WTC11 (cell line): Measurements from ENCODE around the gene F13A1. TPM values are rescaled to one million over a fixed set of nuclear protein-coding genes. Genes with fewer than 3 reads are reported as not detected.

Source experiments
- ATAC-seq: fragments of 200-7000 bp; cut with Tn5 transposase; 2 replicates; pipeline ENCODE4 v1.10.0; 2021; ENCODE audit warnings: mild to moderate bottlenecking, moderate library complexity
- CTCF ChIA-PET: fragments of 300-600 bp; sonication (Branson Sonifier 250); formaldehyde crosslinking; loops from one replicate; lab custom pipeline; 2021; ENCODE audit warnings: antibody characterized with exemption; lab: Charles Lee
- POLR2A ChIA-PET: fragments of 350-600 bp; sonication (Branson Sonifier 250); formaldehyde crosslinking; loops from one replicate; lab custom pipeline; 2021; ENCODE audit warnings: antibody characterized with exemption; lab: Charles Lee
- DNase-seq: peaks from one replicate; pipeline ENCODE4 v3.0.0; 2021; ENCODE audit warnings: low spot score
- H3K27ac Mint-ChIP-seq: 2 replicates; pipeline ENCODE4 v1.8.0; 2021; ENCODE audit warnings: mixed read lengths
- H3K27me3 Mint-ChIP-seq: 2 replicates; pipeline ENCODE4 v1.8.0; 2021; ENCODE audit warnings: low read depth, mild to moderate bottlenecking, moderate library complexity, mixed read lengths
- H3K36me3 Mint-ChIP-seq: 2 replicates; pipeline ENCODE4 v1.8.0; 2021; ENCODE audit warnings: mixed read lengths
- H3K4me1 Mint-ChIP-seq: 2 replicates; pipeline ENCODE4 v1.8.0; 2022; ENCODE audit warnings: mixed read lengths
- H3K4me3 Mint-ChIP-seq: 2 replicates; pipeline ENCODE4 v1.8.0; 2021; ENCODE audit warnings: mild to moderate bottlenecking, moderate library complexity, mixed read lengths
- H3K9me3 Mint-ChIP-seq: 2 replicates; pipeline ENCODE4 v1.8.0; 2021; ENCODE audit warnings: mixed read lengths
- ATF3 ChIP-seq: sonication (generic); formaldehyde crosslinking; conservative IDR thresholded peaks from 2 replicates; pipeline ENCODE4 v1.8.1; 2022; ENCODE audit warnings: mild to moderate bottlenecking, missing genetic modification reagents
- CBFB ChIP-seq: sonication (generic); formaldehyde crosslinking; IDR thresholded peaks from 2 replicates; pipeline ENCODE4 v1.8.1; 2022; ENCODE audit warnings: mild to moderate bottlenecking, low read depth, missing genetic modification reagents
- ESRRA ChIP-seq: sonication (generic); formaldehyde crosslinking; IDR thresholded peaks from 2 replicates; pipeline ENCODE4 v1.8.1; 2022; ENCODE audit warnings: mild to moderate bottlenecking, missing genetic modification reagents, borderline replicate concordance
- ETV6 ChIP-seq: sonication (generic); formaldehyde crosslinking; IDR thresholded peaks from 2 replicates; pipeline ENCODE4 v1.8.1; 2022; ENCODE audit warnings: mild to moderate bottlenecking, missing genetic modification reagents
- FOXK1 ChIP-seq: sonication (generic); formaldehyde crosslinking; IDR thresholded peaks from 2 replicates; pipeline ENCODE4 v1.8.0; 2022; ENCODE audit warnings: mild to moderate bottlenecking, moderate library complexity, missing genetic modification reagents
- GABPB1 ChIP-seq: sonication (generic); formaldehyde crosslinking; IDR thresholded peaks from 2 replicates; pipeline ENCODE4 v1.8.1; 2023; ENCODE audit warnings: mild to moderate bottlenecking, missing genetic modification reagents
- GTF2I ChIP-seq: fragments of 250-450 bp; sonication (Bioruptor Pico); conservative IDR thresholded peaks from 2 replicates; pipeline ENCODE4 v1.4.0; 2021; ENCODE audit warnings: mild to moderate bottlenecking
- HMGA2 ChIP-seq: fragments of 250-450 bp; sonication (Bioruptor Pico); IDR thresholded peaks from 2 replicates; pipeline ENCODE4 v1.4.0; 2021; ENCODE audit warnings: mild to moderate bottlenecking, moderate library complexity
- JUN ChIP-seq: sonication (generic); formaldehyde crosslinking; IDR thresholded peaks from 2 replicates; pipeline ENCODE4 v1.8.0; 2023; ENCODE audit warnings: mild to moderate bottlenecking, missing genetic modification reagents
- NFYB ChIP-seq: sonication (generic); formaldehyde crosslinking; conservative IDR thresholded peaks from 2 replicates; pipeline ENCODE4 v1.8.0; 2022; ENCODE audit warnings: low read depth, missing genetic modification reagents
- NR1H2 ChIP-seq: sonication (generic); formaldehyde crosslinking; IDR thresholded peaks from 2 replicates; pipeline ENCODE4 v1.9.0; 2021; ENCODE audit warnings: mild to moderate bottlenecking, moderate library complexity, missing genetic modification reagents
- NR2C2 ChIP-seq: sonication (generic); formaldehyde crosslinking; IDR thresholded peaks from 2 replicates; pipeline ENCODE4 v1.8.0; 2022; ENCODE audit warnings: mild to moderate bottlenecking, missing genetic modification reagents
- STAT6 ChIP-seq: sonication (generic); formaldehyde crosslinking; conservative IDR thresholded peaks from 2 replicates; pipeline ENCODE4 v1.8.1; 2023; ENCODE audit warnings: mild to moderate bottlenecking, low read depth, missing genetic modification reagents, moderate library complexity
- ZBTB43 ChIP-seq: sonication (generic); formaldehyde crosslinking; IDR thresholded peaks from 2 replicates; pipeline ENCODE4 v1.8.1; 2023; ENCODE audit warnings: mild to moderate bottlenecking, missing genetic modification reagents
- ZNF281 ChIP-seq: sonication (generic); formaldehyde crosslinking; IDR thresholded peaks from 2 replicates; pipeline ENCODE4 v1.8.0; 2023; ENCODE audit warnings: mild to moderate bottlenecking, missing genetic modification reagents
- total RNA-seq: library from RNA; stranded (reverse); gene quantifications from 3 replicates; pipeline ENCODE4 v1.2.3, GENCODE V29; 2021
- TF ChIP-seq, protein P1 (sequence below): sonication (generic); formaldehyde crosslinking; IDR thresholded peaks from 2 replicates; pipeline ENCODE4 v1.8.1; 2022; ENCODE audit warnings: missing genetic modification reagents, borderline replicate concordance
- TF ChIP-seq, protein P2 (sequence below): sonication (generic); formaldehyde crosslinking; IDR thresholded peaks from 2 replicates; pipeline ENCODE4 v1.8.1; 2023; ENCODE audit warnings: mild to moderate bottlenecking, missing genetic modification reagents, moderate library complexity
- TF ChIP-seq, protein P3 (sequence below): sonication (generic); formaldehyde crosslinking; IDR thresholded peaks from 2 replicates; pipeline ENCODE4 v1.8.0; 2023; ENCODE audit warnings: missing genetic modification reagents, mild to moderate bottlenecking, borderline replicate concordance

Gene F13A1
- total RNA-seq, 1 experiment from 2014 or later: 1.0 TPM

GRCh38 chr6:6239598-6240581 lies 80.6 kb downstream of the F13A1 start (continued):
- TF ChIP-seq, protein P1, sequence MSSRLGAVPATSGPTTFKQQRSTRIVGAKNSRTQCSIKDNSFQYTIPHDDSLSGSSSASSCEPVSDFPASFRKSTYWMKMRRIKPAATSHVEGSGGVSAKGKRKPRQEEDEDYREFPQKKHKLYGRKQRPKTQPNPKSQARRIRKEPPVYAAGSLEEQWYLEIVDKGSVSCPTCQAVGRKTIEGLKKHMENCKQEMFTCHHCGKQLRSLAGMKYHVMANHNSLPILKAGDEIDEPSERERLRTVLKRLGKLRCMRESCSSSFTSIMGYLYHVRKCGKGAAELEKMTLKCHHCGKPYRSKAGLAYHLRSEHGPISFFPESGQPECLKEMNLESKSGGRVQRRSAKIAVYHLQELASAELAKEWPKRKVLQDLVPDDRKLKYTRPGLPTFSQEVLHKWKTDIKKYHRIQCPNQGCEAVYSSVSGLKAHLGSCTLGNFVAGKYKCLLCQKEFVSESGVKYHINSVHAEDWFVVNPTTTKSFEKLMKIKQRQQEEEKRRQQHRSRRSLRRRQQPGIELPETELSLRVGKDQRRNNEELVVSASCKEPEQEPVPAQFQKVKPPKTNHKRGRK (CRISPR knock-in tag): no peak
- TF ChIP-seq, protein P2, sequence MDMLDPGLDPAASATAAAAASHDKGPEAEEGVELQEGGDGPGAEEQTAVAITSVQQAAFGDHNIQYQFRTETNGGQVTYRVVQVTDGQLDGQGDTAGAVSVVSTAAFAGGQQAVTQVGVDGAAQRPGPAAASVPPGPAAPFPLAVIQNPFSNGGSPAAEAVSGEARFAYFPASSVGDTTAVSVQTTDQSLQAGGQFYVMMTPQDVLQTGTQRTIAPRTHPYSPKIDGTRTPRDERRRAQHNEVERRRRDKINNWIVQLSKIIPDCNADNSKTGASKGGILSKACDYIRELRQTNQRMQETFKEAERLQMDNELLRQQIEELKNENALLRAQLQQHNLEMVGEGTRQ: no peak
- TF ChIP-seq ATF3 (CRISPR knock-in tag) (no peak), GABPB1 (CRISPR knock-in tag) (no peak), ZBTB43 (no peak)

- no peak overlapping the region for H3K27ac Mint-ChIP-seq
- ChIA-PET POLR2A (no interaction called here), CTCF (interaction anchor here (0.9 kb wide), 1 partner anchor 14 kb away, joined by 5 read pairs; no protein-coding TSS in a partner anchor)
- no peaks in the 10 kb centered on the region for H3K9me3 Mint-ChIP-seq
- no peaks in the 10 kb centered on the region for H3K36me3 Mint-ChIP-seq
- no peak for ATAC-seq
- DNase-seq: no peak
- no peaks in the 10 kb centered on the region for H3K27me3 Mint-ChIP-seq
- no peak overlapping the region for H3K4me3 Mint-ChIP-seq
- no peaks in the 10 kb centered on the region for H3K4me1 Mint-ChIP-seq
- TF ChIP-seq FOXK1 (CRISPR knock-in tag) (no peak), JUN (CRISPR knock-in tag) (no peak), GTF2I (CRISPR knock-in tag) (no peak), ZNF281 (CRISPR knock-in tag) (no peak), NFYB (no peak), NR1H2 (CRISPR knock-in tag) (no peak), NR2C2 (CRISPR knock-in tag) (no peak), ESRRA (CRISPR knock-in tag) (no peak), STAT6 (CRISPR knock-in tag) (no peak), HMGA2 (CRISPR knock-in tag) (no peak), CBFB (CRISPR knock-in tag) (no peak), ETV6 (CRISPR knock-in tag) (no peak)
- TF ChIP-seq, protein P2: no peak
- TF ChIP-seq, protein P3, sequence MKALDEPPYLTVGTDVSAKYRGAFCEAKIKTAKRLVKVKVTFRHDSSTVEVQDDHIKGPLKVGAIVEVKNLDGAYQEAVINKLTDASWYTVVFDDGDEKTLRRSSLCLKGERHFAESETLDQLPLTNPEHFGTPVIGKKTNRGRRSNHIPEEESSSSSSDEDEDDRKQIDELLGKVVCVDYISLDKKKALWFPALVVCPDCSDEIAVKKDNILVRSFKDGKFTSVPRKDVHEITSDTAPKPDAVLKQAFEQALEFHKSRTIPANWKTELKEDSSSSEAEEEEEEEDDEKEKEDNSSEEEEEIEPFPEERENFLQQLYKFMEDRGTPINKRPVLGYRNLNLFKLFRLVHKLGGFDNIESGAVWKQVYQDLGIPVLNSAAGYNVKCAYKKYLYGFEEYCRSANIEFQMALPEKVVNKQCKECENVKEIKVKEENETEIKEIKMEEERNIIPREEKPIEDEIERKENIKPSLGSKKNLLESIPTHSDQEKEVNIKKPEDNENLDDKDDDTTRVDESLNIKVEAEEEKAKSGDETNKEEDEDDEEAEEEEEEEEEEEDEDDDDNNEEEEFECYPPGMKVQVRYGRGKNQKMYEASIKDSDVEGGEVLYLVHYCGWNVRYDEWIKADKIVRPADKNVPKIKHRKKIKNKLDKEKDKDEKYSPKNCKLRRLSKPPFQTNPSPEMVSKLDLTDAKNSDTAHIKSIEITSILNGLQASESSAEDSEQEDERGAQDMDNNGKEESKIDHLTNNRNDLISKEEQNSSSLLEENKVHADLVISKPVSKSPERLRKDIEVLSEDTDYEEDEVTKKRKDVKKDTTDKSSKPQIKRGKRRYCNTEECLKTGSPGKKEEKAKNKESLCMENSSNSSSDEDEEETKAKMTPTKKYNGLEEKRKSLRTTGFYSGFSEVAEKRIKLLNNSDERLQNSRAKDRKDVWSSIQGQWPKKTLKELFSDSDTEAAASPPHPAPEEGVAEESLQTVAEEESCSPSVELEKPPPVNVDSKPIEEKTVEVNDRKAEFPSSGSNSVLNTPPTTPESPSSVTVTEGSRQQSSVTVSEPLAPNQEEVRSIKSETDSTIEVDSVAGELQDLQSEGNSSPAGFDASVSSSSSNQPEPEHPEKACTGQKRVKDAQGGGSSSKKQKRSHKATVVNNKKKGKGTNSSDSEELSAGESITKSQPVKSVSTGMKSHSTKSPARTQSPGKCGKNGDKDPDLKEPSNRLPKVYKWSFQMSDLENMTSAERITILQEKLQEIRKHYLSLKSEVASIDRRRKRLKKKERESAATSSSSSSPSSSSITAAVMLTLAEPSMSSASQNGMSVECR: no peak
Observed at GRCh38 chr6:6236730-6237469, 83.6 kb downstream of the F13A1 start.
